Measurements from ENCODE around the gene PLEKHG5.
"Not testable (repeated sequence)": the region's sequence is repeated elsewhere in the genome, so short reads cannot be mapped to it uniquely, and the experiment has no call there.

Gene PLEKHG5

DNA sequence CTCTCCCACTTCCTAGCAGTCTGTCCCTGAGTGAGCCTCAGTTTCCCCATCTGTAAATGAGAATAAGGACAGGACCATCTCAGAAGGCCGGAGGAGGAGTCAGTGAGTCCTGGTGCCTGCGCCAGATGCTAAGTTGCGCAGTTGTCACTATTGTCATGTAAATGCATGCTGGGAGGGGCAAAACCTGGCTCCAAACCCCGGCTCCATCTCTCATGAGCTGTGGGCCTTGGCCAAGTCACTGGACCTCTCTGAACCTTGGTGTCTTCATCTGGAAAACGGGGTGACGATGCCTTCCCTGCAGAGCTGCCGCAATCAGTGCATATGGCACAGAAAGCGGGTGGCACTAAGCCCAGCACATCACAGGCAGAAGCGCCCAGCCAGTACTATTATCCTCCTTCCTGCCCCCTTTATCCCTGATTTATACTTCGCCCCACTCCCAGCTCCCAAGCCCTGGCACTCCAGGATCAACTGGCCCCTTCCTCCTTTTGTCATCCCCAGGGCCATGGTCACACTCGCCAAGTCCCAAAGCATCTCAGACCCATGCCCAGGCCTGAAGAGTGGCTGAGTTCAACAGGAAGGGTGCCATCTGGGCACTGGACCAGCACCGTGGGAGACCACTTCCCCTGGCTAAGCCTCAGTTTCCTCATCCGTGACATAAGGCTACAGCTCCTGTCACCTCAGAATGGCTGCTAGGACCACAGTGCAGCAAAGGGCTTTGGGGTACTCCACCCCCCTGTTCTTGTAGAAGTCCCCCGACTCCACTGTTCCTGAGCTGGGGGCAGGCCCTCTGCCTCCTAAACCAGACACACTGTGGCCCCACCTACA, 4.3 kb upstream of the PLEKHG5 start:
- DNase-seq = no peak

DNA sequence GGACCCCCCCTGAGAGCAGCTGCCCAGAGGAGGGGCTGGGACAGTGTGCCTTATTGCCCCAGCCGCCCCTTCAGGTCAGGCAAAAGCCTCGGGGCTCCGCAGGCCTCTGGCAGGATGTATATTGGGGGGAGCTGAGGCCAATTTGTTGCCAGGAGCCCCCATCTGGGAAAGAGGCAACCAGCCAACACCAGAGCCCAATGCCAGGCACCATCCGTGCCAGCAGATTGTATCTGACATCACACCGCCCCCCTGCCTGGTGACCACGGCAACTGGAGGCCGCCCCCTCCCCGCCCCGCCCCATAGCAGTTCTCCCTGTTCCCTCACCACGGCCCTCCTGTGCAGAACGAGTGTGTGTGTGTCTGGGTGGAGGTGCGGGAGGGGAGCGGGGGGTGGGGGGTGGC, 3.6 kb upstream of the PLEKHG5 start:
- no peak for DNase-seq

DNA sequence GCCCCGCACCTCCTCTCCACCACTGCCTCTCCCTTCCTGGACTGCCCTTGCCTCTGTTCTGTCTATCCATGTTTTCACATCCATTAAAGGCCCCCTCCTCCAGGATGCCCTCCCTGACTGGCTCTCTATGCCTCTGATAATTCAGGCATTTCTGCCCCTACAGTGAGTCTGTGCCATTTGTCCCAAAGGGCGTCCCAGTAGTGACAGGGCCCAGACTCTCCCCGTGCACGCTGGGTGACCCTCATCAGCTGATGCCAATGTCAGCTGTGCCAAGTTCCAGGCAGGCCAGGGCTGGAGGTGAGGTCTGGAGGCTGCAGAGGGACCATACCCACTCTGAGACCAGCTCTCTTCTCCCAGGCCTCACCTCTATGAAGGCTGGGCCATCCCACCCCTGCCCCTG, 3.2 kb upstream of the PLEKHG5 start:
- DNase-seq = no peak

DNA sequence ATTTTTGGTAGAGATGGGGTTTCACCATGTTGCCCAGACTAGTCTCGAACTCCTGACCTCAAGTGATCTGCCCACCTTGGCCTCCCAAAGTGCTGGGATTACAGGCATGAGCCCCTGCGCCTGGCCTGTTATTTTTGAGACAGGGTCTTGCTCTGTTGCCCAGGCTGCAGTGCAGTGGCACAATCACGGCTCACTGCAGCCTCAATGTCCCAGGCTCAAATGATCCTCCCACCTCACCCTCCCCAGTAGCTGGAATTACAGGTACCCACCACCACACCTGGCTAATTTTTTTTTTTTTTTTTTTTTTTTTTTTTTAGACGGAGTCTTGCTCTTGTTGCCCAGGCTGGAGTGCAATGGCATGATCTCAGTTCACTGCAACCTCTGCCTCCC, 2.4 kb upstream of the PLEKHG5 start:
- DNase-seq = not testable (repeated sequence)

GRCh38 chr1:6491966-6492365, 499 bp upstream of the PLEKHG5 start:
- no peak for DNase-seq

GRCh38 chr1:6491081-6491449, 402 bp downstream of the PLEKHG5 start:
- no peak for DNase-seq

DNA sequence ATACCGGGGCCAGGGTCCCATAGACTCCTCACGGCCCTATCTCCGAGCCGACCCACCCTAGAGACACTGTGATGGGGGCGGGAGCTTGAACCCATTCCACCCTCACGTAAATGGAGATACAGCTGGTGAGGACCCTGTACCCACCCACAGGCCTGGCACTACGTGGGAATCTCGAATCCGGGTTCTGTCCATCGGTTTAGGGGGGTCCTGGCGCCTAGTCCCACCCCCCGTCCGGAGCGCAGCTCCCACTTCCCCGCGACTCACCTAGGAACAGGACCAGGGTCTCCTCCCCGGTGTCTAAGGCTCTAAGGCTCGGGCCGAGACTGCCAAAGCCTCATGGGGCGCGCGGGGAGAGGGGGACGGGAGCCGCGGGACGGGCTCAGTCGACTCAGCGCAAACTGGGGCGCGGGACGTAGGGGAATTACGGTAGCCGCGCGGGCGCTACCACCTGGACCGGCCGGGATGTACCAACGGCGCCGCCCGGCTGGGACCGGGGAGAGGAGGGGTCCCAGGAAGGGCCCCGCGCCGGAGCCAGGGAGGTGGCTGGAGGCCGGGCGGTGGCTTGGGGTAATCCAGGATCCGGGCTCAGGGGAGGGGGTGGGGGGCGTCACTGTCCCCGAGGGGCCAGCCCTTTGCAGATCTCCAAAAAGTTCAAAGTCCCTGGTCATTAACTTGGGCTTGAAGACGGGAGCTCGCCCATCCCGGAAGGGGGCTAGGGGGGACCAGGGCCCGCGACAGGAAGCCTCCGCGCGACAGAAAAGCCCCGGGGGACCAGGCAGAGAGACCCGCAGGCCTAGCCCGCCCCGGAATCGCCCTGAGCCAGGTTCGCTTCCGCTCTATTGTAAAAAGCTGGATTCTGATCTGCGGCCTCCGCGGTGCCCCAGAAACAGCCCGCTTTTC, 1.0 kb downstream of the PLEKHG5 start:
- DNase-seq = no peak

- peak; percentile 61 to 69 for DNase-seq
Measured at GRCh38 chr1:6489799-6490180, 1.7 kb downstream of the PLEKHG5 start.

- DNase-seq = no peak
Measured at GRCh38 chr1:6489383-6489765, 2.1 kb downstream of the PLEKHG5 start.

DNA sequence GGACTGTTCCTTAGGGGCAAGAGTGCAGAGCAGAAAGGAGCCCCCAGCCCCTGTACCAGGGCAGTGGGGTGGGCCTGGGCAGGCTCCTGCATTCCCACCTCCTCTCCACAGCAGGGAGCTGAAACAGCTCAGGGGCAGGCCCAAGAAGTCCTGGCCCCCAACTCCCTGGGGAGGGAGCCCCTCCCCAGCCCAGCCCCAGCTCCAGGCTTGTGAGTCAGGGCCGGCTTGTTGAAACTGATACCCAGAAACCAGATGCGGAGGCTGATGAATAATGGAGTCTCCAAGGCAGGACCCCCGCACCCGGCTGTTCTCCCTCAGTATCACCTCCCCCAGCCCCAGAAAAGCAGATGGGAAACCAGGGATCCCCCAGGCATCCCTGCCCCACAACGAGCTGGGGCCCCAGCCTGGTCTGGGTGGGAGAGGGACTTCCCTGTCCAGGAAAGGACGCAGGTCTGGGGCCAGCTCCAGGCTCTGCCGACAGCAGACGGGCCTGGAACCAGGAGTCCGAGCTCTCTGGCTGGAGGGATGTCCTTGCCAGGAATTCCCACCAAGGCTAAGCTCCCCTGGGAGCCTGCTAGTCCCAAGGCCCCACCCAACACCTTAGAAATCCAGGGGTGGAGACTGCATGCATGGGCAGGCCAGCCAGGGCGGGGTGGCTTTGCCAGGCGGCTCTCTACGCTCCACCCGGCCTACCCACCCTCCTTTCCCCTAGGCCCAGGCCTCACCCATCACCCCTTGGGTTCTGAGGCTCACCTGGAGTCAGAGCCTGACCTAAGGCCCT, 2.7 kb downstream of the PLEKHG5 start:
- DNase-seq = no peak

GRCh38 chr1:6487804-6488484, 3.5 kb downstream of the PLEKHG5 start:
- DNase-seq = no peak

DNA sequence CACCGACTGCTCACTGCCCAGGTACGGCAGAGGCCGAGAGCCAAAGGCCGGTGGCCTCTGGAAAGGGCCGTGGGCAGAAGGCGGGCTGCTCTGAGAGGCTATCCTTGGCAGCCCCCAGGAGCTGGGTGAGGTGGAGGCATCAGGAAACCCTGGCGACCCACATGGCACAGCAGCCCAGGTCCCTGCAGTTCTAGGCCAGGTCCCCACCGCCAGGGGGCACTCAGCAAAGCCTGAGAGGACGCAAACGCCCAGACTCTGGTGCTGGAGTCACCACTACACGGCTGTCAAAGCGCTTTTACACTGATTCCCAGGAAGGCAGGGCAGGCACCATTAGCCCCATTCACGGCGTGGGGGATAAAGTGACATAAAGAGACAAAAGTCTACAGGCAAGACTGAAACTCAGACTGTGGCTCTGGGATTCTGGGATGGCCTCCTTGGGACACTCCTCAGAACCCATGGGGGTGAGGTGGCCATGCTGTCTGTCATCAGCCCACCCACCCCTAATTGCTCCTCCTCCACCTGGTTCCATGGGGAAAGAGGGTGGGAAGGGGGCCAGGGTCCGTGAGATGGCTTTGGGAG, 4.9 kb downstream of the PLEKHG5 start:
- peak; percentile 85 to 90 for DNase-seq

GRCh38 chr1:6485168-6486101, 6.0 kb downstream of the PLEKHG5 start:
- DNase-seq = no peak

DNA sequence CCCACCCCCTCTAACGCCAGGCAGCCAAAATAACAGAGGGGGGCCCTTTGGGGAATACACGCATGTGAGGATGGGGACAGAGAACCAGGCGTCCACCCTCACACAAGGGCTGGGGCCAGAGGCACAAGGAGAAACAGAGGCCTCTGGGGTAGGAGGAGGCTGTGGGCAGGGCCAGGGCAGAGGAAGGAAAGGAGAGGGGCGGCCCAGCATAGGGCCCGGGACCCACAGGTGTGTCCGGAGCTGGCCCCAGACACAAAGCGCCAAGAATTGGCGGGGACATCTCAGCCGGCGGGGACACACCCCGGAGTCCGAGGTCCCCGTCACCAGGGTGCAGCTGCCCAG, 6.7 kb downstream of the PLEKHG5 start:
- no peak for DNase-seq

GRCh38 chr1:6483761-6484117, 7.7 kb downstream of the PLEKHG5 start:
- no peak for DNase-seq

DNA sequence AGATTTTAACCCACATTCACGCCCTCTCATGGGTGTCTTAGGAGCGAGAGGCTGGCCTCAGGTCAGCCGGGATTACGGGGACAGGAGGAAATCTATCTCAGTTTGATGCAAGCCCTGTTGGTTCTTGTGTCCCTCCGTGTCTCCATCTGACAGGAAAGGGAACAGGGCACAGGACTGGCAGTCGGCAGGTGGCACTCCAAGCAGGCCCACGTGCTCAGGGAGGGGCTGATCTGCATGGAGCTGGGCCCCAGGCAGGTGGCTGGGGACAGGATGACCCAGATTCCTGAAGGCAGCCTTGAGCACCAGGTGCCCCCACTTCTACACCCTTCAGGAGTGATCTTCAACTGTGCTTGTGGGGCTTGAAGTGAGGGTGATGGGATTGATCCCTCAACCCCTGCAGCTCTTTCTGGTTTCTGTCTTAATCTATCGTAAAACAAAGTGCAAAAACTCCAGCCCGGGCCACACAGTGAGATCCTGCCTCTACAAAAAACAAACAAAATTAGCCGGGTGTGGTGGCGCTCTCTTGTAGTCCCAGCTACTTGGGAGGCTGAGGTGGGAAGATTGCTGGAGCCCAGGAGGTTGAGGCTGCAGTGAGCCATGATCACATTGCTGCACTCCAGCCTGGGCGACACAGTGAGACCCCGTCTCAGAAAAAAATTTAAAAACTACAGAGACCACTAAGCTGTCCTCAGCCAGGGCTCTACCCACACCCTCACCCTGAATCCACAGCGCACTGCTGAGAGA, 8.3 kb downstream of the PLEKHG5 start:
- DNase-seq = no peak

- no peak for DNase-seq
Measured at GRCh38 chr1:6481820-6482219, 9.6 kb downstream of the PLEKHG5 start.

- DNase-seq = no peak
Measured at GRCh38 chr1:6477039-6477820, 14.2 kb downstream of the PLEKHG5 start.

GRCh38 chr1:6476483-6476882, 15.0 kb downstream of the PLEKHG5 start:
- no peak for DNase-seq

Measured in inflammatory macrophage (primary cell).